Erythroblast (primary cell): ENCODE results near the gene IGFBP5.

Source experiments
- GATA1 ChIP-seq: IDR thresholded peaks from 2 replicates; pipeline ENCODE4 v1.6.1; 2011; ENCODE audit warnings: low read depth, mild to moderate bottlenecking, control low read depth, low read length, moderate library complexity
- POLR2A ChIP-seq: IDR thresholded peaks from 2 replicates; pipeline ENCODE4 v1.6.1; 2011; ENCODE audit warnings: mild to moderate bottlenecking, low read length

- TF ChIP-seq POLR2A (no peak), GATA1 (no peak)
Measured at GRCh38 chr2:216663106-216663505, 32.2 kb downstream of the IGFBP5 start.
